Hindlimb muscle (tissue), 1 donor: ENCODE measurements around the gene ZFR. TPM values are rescaled to one million over a fixed set of nuclear protein-coding genes. Genes with fewer than 3 reads are reported as not detected.
"Not testable (repeated sequence)": the region's sequence is repeated elsewhere in the genome, so short reads cannot be mapped to it uniquely, and the experiment has no call there.

ENCODE experiments used
- DNase-seq: peaks from one replicate; pipeline ENCODE4 v3.0.0-alpha.2; 2013
- polyA plus RNA-seq: library from polyadenylated mRNA; unstranded; fragments of 120-200 nt; gene quantifications from one replicate; pipeline ENCODE4 v1.2.1, GENCODE V29; 2013; ENCODE audit not compliant: insufficient read length

ZFR gene
- polyA plus RNA-seq, 1 donor = 79.3 TPM

DNA sequence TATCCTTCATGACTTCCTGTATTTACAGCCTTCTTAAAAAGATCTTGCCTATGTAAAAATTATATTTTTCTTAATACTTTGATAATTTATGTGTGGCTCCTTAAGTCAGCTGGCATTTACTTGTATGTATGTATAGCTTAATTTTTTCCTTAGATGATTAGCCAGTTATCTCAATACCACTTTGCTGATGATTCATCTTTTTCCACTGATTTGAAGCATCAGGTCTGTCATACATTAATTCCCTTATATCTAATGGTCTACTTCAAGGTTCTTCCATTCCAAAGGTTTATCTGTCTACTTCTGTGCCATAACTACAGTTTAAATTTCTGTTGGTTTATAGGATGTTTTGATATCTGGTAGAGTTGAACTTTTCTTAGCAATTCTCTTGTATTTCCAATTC, 86.9 kb downstream of the ZFR start:
- no peak for DNase-seq

GRCh38 chr5:32355686-32356085, 88.9 kb downstream of the ZFR start:
- no peak for DNase-seq

DNA sequence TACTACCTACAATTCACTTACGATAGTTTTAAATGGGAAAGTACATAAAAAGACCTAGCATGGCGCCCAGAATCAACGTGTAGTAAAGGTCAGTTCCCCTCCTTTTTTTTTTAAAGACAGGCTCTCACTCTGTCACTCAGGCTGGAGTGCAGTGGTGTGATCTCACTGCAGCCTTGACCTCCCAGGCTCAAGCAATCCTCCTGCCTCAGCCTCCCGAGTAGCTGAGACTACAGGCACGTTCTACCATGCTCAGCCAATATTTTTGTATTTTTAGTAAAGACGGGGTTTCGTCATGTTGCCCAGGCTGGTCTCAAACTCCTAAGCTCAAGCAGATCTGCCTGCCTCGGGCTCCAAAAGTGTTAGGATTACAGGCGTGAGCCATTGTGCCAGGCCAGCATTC, 91.1 kb downstream of the ZFR start:
- DNase-seq = no peak

DNA sequence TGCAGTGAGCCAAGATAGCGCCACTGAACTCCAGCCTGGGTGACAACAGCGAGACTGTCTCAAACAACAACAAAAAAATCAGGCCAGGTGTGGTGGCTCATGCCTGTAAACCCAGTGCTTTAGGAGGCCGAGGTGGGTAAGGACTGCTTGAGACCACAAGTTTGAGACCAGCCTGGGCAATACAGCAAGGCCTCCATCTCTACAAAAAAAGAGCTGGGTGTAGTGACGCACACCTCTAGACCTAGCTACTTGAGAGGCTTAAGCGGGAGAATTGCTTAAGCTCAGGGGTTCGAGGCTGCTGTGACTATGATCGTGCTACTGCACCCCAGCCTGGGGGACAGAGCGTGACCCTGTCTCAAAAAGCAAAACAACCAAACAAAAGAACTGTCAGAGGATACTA, 91.9 kb downstream of the ZFR start:
- DNase-seq = no peak

DNA sequence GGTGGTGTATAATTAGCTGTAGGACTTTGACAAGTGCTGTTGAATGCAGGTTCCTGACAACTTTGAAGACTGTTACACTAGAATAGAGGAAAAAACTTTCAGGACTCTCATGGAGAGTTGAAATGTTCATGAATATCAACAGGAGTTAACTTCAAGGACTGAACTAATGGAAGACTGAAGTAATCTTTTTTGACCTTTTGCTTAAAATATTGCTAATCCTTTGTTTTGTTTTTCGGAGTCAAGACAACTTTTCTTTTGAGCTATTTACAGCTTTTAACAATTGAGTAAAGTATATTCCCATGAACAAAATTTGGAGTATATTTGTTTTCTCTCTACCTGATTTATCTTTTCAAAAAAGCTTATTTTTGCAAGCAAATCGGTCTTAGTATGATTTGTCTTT, 97.7 kb downstream of the ZFR start:
- no peak for DNase-seq

- DNase-seq = no peak
Observed at GRCh38 chr5:32343058-32343672, 101.4 kb downstream of the ZFR start.

DNA sequence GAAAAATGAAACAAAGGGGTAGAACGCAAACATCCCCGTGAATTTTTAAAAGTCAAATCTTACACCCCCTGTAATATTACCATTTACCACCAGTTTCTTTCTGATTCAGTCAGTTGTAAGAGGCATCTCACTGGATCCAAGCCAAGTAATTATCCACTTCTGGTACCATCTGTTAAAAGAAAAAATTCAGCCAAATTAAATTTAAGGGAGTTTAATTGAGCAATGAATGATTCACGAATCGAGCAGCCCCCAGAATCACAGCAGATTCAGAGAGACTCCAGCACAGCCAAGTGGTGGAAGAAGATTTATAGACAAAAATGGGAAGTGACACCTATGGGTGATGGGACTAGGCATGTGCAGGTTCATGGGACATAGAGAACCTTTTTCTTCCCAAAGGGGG, 101.9 kb downstream of the ZFR start:
- no peak for DNase-seq

DNA sequence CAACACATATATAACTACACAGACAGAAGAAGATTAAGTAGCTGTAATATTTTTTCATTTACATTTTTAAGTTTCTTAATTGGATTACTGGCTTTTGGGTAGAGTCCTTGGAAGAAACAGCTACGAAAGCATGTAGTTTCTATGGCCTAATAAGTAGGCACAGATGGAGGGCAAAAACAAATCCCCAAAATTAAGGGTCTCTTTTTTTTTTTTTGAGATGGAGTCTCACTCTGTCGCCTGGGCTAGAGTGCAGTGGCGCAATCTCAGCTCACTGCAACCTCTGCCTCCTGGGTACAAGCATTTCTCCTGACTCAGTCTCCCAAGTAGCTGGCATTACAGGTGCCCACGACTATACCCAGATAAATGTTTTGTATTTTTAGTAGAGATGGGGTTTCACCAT, 104.7 kb downstream of the ZFR start:
- DNase-seq = no peak

- DNase-seq = no peak
Observed at GRCh38 chr5:32339198-32339597, 105.3 kb downstream of the ZFR start.

DNA sequence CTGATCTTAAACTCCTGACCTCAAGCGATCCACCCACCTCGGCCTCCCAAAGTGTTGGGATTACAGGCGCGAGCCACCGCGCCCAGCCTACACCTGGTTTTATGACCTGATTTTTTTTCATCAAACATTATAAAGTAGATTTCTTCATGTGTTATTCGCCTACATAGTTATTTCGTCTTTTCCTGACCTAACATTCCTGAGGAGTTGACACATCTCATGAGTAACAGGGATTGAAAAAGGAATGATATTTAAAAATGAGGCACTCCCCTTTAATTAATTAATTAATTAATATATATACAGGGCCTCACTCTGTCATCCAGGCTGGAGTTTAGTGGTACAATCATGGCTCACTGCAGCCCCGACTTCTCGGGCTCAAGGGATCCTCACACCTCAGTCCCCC, 111.6 kb downstream of the ZFR start:
- DNase-seq = no peak

GRCh38 chr5:32332361-32332760, 112.2 kb downstream of the ZFR start:
- DNase-seq = no peak

DNA sequence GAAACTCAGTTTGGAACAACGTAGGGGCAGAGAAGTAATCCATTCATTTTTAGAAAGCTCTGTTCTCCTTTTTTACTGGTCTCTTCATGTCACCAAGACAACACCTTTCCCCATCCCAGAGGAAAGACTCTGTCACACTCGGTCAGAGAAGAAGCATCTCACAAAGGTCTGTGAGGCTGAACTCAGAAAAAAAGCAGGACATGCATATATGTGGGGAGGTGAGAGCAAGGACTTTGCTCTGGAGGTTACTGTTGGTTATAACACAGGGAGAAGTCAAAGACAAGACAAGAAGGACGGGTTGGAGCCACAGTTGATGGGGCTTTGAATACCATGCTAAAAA, 112.6 kb downstream of the ZFR start:
- no peak for DNase-seq

- no peak for DNase-seq
Observed at GRCh38 chr5:32331217-32331934, 113.2 kb downstream of the ZFR start.

- no peak for DNase-seq
Observed at GRCh38 chr5:32330126-32330971, 114.2 kb downstream of the ZFR start.

DNA sequence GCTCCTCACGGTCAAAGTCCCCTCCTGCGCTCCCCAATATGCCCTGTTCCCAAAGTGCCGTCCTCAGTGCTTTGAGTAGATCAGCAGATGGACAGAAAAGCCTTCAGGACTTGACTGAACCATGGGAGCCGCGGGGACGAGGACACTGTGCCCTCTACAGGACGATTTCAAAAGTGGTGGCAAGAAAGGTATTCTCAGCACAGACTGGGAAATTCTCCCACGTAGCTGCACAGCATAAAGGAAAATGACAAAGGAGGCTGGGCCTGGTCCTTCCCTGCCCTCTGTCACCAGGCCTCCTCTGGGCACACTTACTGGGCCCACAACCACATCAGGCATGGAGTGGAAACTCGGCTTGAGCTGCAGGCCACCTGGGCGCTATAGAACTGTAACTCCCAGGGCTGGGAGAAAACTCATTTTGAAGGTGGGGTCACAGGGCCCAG, 115.1 kb downstream of the ZFR start:
- DNase-seq = peak; percentile 38

DNA sequence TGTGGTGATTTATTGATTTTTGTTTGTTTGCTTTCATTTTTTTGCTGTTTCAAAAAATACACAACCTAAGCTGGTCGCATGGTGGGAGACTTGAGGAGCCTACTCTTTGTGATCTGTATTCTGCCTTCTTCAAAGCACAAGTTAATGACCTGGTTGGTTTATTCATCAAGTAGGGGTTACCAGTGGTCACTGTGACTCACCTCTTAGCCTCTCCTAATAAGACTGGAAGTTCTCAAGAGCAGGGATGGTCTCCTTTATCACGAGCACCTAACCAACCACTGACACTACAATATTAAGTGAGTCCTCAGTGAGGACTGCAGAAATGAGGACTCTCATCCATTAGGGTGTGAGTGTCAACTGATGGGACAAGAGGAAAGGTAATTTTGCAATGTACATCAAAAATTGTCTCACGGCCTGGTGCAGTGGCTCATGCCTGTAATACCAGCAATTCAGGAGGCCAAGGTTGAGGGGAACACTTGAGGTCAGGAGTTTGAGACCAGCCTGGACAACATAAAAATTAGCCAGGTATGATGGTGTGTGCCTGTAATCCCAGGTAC, 118.2 kb downstream of the ZFR start:
- no peak for DNase-seq

GRCh38 chr5:32325616-32326015, 118.9 kb downstream of the ZFR start:
- DNase-seq = no peak

- peak; percentile 34 for DNase-seq
Observed at GRCh38 chr5:32325062-32325461, 119.5 kb downstream of the ZFR start.

DNA sequence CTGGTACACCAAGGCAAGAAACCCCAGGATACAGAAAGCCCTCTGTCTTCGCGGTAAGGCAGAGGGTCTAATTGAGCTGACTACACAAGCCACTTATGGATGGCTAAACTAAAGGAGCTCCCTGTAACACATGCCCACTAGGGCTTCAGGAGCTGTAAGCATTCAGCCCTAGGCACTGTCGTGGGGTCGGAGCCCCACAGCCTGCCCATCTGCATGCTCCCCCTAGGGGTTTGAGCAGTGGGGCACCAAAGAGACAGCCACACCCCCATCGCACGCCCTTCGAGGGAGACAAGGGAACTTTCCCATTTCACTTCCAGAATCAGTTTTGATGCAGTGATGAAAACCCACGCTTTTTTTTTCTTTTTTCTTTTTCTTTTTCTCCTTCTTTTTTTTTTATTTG, 120.8 kb downstream of the ZFR start:
- no peak for DNase-seq

GRCh38 chr5:32322882-32323281, 121.7 kb downstream of the ZFR start:
- no peak for DNase-seq

- DNase-seq = not testable (repeated sequence)
Observed at GRCh38 chr5:32321787-32322186, 122.8 kb downstream of the ZFR start.

DNA sequence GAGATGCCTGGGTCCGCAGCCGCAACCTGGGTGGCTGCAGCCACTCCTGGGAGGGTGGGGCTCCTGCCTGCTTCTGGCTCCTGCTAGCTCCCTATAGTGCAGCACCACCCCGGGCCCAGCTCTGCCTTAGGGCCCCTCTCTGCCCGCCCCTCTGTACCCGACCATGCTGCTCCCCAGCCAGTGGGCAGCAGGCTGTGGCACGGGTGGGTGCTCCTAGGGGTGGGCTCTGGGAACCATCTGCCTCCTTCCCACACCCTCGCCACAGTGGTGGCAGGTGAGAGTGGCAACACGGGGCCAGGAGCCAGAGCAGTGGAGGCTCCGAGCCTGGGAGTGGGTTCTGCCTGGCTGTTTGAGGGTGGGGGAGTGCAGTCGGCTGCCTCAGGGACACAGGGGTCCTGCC, 124.0 kb downstream of the ZFR start:
- no peak for DNase-seq

- no peak for DNase-seq
Observed at GRCh38 chr5:32319926-32320543, 124.5 kb downstream of the ZFR start.
